Naive B cell (primary cell): Measurements from ENCODE around the gene NAV2. TPM values are rescaled to one million over a fixed set of nuclear protein-coding genes. Genes with fewer than 3 reads are reported as not detected.
"Not testable (repeated sequence)": the region's sequence is repeated elsewhere in the genome, so short reads cannot be mapped to it uniquely, and the experiment has no call there.

Experiments used
- ATAC-seq, 2 donors: fragments of 150-1000 bp; cut with Tn5 transposase; 2 replicates each; pipeline ENCODE4 v1.10.0; 2021; ENCODE audit warnings: low read depth in 2 of 2, mild to moderate bottlenecking in 2 of 2, moderate library complexity in 2 of 2
- DNase-seq: peaks from one replicate; pipeline ENCODE4 v3.0.0; 2022
- H3K27ac Mint-ChIP-seq, 6 donors: one replicate each; pipeline ENCODE4 v1.8.0; 2020 to 2022; ENCODE audit warnings: mild to moderate bottlenecking in 6 of 6, mixed read lengths in 6 of 6, moderate library complexity in 5 of 6, inconsistent platforms in 2 of 6
- H3K27me3 Mint-ChIP-seq, 3 donors: one replicate each; pipeline ENCODE4 v1.8.0; 2021 to 2022; ENCODE audit warnings: mixed read lengths in 3 of 3, mild to moderate bottlenecking in 1 of 3
- H3K36me3 Mint-ChIP-seq, 2 donors: one replicate each; pipeline ENCODE4 v1.8.0; 2020 to 2022; ENCODE audit warnings: mixed read lengths in 2 of 2, inconsistent platforms in 1 of 2, mild to moderate bottlenecking in 1 of 2
- H3K4me1 Mint-ChIP-seq, 3 donors: one replicate each; pipeline ENCODE4 v1.8.0; 2020 to 2022; ENCODE audit warnings: mixed read lengths in 3 of 3, inconsistent platforms in 1 of 3, mild to moderate bottlenecking in 1 of 3, moderate library complexity in 1 of 3
- H3K4me3 Mint-ChIP-seq, 8 donors: one replicate each; pipeline ENCODE4 v1.8.0; 2020 to 2022; ENCODE audit warnings: mild to moderate bottlenecking in 8 of 8, mixed read lengths in 8 of 8, moderate library complexity in 8 of 8, inconsistent platforms in 2 of 8
- H3K9me3 Mint-ChIP-seq, 7 donors: one replicate each; pipeline ENCODE4 v1.8.0; 2020 to 2022; ENCODE audit warnings: mixed read lengths in 7 of 7, mild to moderate bottlenecking in 5 of 7, inconsistent platforms in 2 of 7, moderate library complexity in 1 of 7
- polyA plus RNA-seq, 6 donors: library from polyadenylated mRNA; unstranded; fragments of 300-500 nt; fragmentation: Illumina TruSeq; gene quantifications; one replicate each; pipeline ENCODE4 v1.2.3, GENCODE V29; 2021; ENCODE audit warnings: low read depth in 6 of 6

Gene NAV2
- polyA plus RNA-seq, 6 donors from 2014 or later: 0.90 to 3.2 (median 0.94) TPM; not detected in 3

DNA sequence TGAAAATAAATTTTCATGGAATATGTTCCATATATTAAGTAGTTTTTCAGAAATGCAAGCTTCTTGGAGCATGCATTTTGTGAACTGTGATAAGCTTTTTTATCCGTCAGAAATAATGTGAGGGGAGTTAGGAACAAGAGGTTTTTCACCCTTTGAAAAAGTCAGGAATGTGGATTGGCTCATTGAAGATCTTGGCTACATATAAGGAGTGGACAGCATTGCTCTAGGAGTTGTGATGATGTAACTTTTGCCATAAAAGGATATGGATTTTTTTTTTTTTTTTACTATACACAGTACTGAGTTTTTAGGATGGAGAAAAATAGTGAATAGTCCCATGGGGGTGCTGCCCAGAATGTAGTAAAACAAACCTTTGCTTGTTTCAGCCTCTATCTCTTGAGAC, 180.2 kb downstream of the NAV2 start:
- DNase-seq (no peak), ATAC-seq (no peak)
- no peaks in the 10 kb centered on the region for H3K36me3 Mint-ChIP-seq
- no peaks in the 10 kb centered on the region for H3K4me1 Mint-ChIP-seq
- H3K9me3 Mint-ChIP-seq: peaks cover 0 to 5% (median 0%) of the 10 kb centered on the region in 7 donors
- no peak overlapping the region for H3K4me3 Mint-ChIP-seq
- peak overlapping the region in 1 of 6 donors; percentile 15 for H3K27ac Mint-ChIP-seq
- peaks cover 0 to 11% (median 0%) of the 10 kb centered on the region in 3 donors for H3K27me3 Mint-ChIP-seq

GRCh38 chr11:19894404-19894803, 181.8 kb downstream of the NAV2 start:
- no peaks in the 10 kb centered on the region for H3K36me3 Mint-ChIP-seq
- H3K4me1 Mint-ChIP-seq: no peaks in the 10 kb centered on the region
- DNase-seq (no peak), ATAC-seq (no peak)
- H3K27ac Mint-ChIP-seq: no peak overlapping the region
- H3K27me3 Mint-ChIP-seq: peaks cover 0 to 11% (median 4%) of the 10 kb centered on the region in 3 donors
- no peak overlapping the region for H3K4me3 Mint-ChIP-seq
- peaks cover 0 to 5% (median 0%) of the 10 kb centered on the region in 7 donors for H3K9me3 Mint-ChIP-seq

DNA sequence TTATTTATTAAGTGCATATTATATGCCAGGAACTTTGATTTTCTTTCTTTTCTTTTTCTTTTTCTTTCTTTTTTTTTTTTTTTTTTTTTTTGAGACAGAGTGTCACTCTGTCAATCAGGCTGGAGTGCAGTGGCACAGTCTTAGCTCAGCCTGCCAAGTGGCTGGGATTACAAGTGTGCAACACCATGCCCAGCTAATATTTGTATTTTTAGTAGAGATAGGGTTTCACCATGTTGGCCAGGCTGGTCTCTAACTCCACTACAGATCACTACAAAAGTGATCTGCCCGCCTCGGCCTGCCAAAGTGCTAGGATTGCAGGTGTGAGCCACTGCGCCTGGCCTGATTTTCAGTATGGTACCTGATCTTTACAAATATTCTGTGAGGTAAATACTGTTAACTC, 182.4 kb downstream of the NAV2 start:
- Mint-ChIP-seq H3K27ac (peak overlapping the region in 2 of 6 donors; percentile 33 to 61), H3K27me3 (peaks cover 0 to 17% (median 8%) of the 10 kb centered on the region in 3 donors)
- H3K4me3 Mint-ChIP-seq, ATAC-seq, H3K4me1 Mint-ChIP-seq, H3K36me3 Mint-ChIP-seq, H3K9me3 Mint-ChIP-seq, DNase-seq: not testable (repeated sequence)

GRCh38 chr11:19895776-19896175, 183.1 kb downstream of the NAV2 start:
- ATAC-seq: no peak
- peaks cover 0 to 17% (median 8%) of the 10 kb centered on the region in 3 donors for H3K27me3 Mint-ChIP-seq
- no peak for DNase-seq
- H3K27ac Mint-ChIP-seq: no peak overlapping the region
- H3K4me3 Mint-ChIP-seq: no peak overlapping the region
- peaks cover 0 to 5% (median 0%) of the 10 kb centered on the region in 7 donors for H3K9me3 Mint-ChIP-seq
- no peaks in the 10 kb centered on the region for H3K36me3 Mint-ChIP-seq
- H3K4me1 Mint-ChIP-seq: no peaks in the 10 kb centered on the region

DNA sequence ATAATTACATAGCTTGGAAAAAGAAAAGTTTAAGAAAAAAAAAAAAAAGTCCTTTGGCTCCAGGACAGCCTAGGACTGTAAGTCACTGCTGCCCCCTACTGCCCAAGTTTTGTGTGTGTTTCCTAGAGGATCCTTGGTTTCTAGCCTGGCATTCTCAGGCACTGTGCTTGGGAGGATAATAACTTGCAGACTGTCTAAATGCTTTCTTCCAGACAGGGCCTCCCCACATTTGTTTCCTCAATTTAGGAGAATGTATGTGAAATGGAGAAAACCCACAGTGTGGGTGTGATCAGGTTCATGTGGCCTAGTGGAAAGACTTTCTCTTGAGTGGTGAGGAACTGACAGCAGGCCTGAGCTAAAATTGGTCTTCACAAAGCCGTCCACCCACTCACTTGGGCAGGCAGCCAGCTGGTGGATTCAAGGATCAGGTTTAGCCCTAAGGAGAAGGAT, 191.0 kb downstream of the NAV2 start:
- H3K36me3 Mint-ChIP-seq: no peaks in the 10 kb centered on the region
- peaks cover 0 to 8% (median 6%) of the 10 kb centered on the region in 3 donors for H3K27me3 Mint-ChIP-seq
- DNase-seq (no peak), ATAC-seq (no peak)
- H3K27ac Mint-ChIP-seq: no peak overlapping the region
- H3K9me3 Mint-ChIP-seq: no peaks in the 10 kb centered on the region
- H3K4me3 Mint-ChIP-seq: no peak overlapping the region
- H3K4me1 Mint-ChIP-seq: no peaks in the 10 kb centered on the region

DNA sequence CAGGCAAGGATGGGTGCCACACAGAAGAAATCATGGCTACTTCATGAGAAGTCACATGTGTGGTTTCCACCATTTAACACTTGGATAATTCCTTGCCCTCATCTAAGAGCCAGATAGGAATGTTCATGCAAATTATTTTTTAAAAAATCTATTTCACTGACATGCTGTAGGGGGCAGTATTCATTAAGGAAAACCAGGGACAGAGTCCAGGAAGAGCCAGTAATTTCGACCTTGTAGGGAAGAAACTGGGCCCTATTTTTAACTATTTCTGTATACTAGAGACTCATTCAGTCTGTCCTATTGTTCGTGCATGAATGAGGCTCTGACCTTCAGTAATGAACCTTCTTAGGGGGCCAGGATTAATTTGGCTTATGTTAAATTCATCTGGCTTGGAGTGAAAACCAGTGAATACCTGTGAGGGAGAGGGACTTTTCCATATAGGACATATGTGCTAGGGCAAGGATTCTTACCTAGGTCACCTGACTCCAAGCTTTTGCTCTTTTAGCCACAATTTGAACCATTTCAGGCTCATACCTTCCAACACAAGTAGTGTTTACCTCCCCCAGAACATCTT, 192.7 kb downstream of the NAV2 start:
- Mint-ChIP-seq H3K36me3 (no peaks in the 10 kb centered on the region), H3K9me3 (no peaks in the 10 kb centered on the region)

GRCh38 chr11:19906126-19906525, 193.5 kb downstream of the NAV2 start:
- Mint-ChIP-seq H3K36me3 (no peaks in the 10 kb centered on the region), H3K4me3 (no peak overlapping the region), H3K27me3 (no peaks in the 10 kb centered on the region), H3K9me3 (no peaks in the 10 kb centered on the region), H3K27ac (no peak overlapping the region), H3K4me1 (no peaks in the 10 kb centered on the region)
- ATAC-seq (no peak), DNase-seq (no peak)

More for the DNA sequence above, 192.7 kb downstream of the NAV2 start:
- no peak for DNase-seq
- no peak for ATAC-seq
- Mint-ChIP-seq H3K27me3 (no peaks in the 10 kb centered on the region), H3K4me3 (no peak overlapping the region), H3K27ac (no peak overlapping the region), H3K4me1 (no peaks in the 10 kb centered on the region)

GRCh38 chr11:19907008-19907579, 194.5 kb downstream of the NAV2 start:
- H3K36me3 Mint-ChIP-seq: no peaks in the 10 kb centered on the region
- H3K4me3 Mint-ChIP-seq: no peak overlapping the region
- no peaks in the 10 kb centered on the region for H3K9me3 Mint-ChIP-seq
- DNase-seq: no peak
- H3K4me1 Mint-ChIP-seq: no peaks in the 10 kb centered on the region
- ATAC-seq: no peak
- no peak overlapping the region for H3K27ac Mint-ChIP-seq
- no peaks in the 10 kb centered on the region for H3K27me3 Mint-ChIP-seq

DNA sequence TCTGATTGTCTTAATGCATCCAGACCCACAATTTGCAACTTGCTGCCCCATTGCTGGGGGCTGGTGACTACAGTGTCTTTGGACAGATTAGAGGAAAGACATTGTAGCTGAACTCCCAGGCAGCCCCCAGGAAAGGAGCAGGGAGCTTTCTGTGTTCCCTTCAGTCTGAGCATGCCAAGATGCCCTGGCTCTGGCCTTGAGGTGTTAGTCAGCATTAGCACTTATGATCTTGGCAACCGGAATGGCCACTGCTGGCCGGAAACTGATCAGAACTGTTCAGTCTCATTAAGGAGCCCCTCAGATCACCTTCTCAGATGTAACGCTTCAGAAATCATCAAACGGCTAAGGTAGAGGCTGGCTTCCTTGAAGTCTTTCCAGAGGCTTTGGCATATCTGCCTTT, 195.2 kb downstream of the NAV2 start:
- Mint-ChIP-seq H3K9me3 (no peaks in the 10 kb centered on the region), H3K4me3 (no peak overlapping the region), H3K4me1 (no peaks in the 10 kb centered on the region), H3K36me3 (no peaks in the 10 kb centered on the region), H3K27me3 (no peaks in the 10 kb centered on the region), H3K27ac (no peak overlapping the region)
- DNase-seq (no peak), ATAC-seq (no peak)

GRCh38 chr11:19910931-19911330, 198.3 kb downstream of the NAV2 start:
- Mint-ChIP-seq H3K4me3 (no peak overlapping the region), H3K9me3 (no peaks in the 10 kb centered on the region), H3K4me1 (no peaks in the 10 kb centered on the region), H3K27me3 (peaks cover 0 to 14% (median 10%) of the 10 kb centered on the region in 3 donors), H3K27ac (no peak overlapping the region), H3K36me3 (no peaks in the 10 kb centered on the region)
- no peak for DNase-seq
- no peak for ATAC-seq

GRCh38 chr11:19912115-19912957, 199.7 kb downstream of the NAV2 start:
- no peak for ATAC-seq
- no peak overlapping the region for H3K27ac Mint-ChIP-seq
- H3K9me3 Mint-ChIP-seq: no peaks in the 10 kb centered on the region
- no peak overlapping the region for H3K4me3 Mint-ChIP-seq
- DNase-seq: no peak
- no peaks in the 10 kb centered on the region for H3K36me3 Mint-ChIP-seq
- no peaks in the 10 kb centered on the region for H3K4me1 Mint-ChIP-seq
- peaks cover 0 to 16% (median 14%) of the 10 kb centered on the region in 3 donors for H3K27me3 Mint-ChIP-seq

GRCh38 chr11:19912958-19913892, 200.6 kb downstream of the NAV2 start:
- no peak for DNase-seq
- H3K36me3 Mint-ChIP-seq: peaks cover 0 to 4% of the 10 kb centered on the region in 2 donors
- no peak overlapping the region for H3K27ac Mint-ChIP-seq

GRCh38 chr11:19913893-19914249, 201.2 kb downstream of the NAV2 start:
- Mint-ChIP-seq H3K36me3 (peaks cover 0 to 5% of the 10 kb centered on the region in 2 donors), H3K9me3 (no peaks in the 10 kb centered on the region), H3K4me1 (no peaks in the 10 kb centered on the region), H3K27me3 (peaks cover 4 to 31% (median 16%) of the 10 kb centered on the region in 3 donors), H3K27ac (no peak overlapping the region), H3K4me3 (no peak overlapping the region)
- DNase-seq (no peak), ATAC-seq (no peak)

More at GRCh38 chr11:19912958-19913892, 200.6 kb downstream of the NAV2 start:
- Mint-ChIP-seq H3K4me1 (no peaks in the 10 kb centered on the region), H3K27me3 (peaks cover 0 to 25% (median 14%) of the 10 kb centered on the region in 3 donors), H3K9me3 (no peaks in the 10 kb centered on the region), H3K4me3 (no peak overlapping the region)
- no peak for ATAC-seq
